ENCODE data around the gene HS3ST6.

DNA sequence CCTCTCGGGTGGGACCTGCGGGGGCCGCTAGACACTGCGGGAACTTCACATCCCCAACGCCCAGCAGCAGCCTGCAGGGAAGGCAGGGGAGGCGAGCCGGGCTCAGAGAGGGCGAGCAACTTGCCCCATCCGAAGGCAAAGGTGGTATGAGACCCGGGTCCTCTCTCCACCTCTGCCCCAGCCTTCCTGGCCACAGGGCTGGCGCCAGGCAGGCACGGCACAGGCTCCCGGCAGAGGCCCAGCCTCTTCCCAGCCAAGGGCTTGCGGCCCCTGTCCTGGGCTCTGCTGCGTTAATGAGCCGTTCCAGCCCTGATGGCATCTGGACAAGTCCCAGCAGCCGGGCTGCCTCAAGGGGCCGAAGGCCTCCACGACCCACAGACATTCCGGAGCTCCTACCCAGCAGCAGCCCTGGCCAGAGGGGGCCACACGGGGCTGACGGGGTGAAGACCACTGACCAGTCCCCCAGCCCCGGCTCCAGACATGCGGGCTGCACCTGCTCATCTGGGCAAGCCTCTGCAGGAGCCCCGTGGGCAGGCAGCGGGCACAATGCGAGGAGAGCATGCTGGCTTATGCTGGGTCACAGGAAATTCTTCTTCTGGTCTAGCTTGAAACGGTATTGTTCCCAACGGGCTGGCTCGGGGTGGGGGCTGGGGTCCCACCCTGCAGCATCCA is 1.2 kb upstream of the HS3ST6 start:
- TF ChIP-seq MED1 (CRISPR knock-in tag; IDR thresholded peaks at IDR 0.05) (no peak), ZNF737 (CRISPR knock-in tag; IDR thresholded peaks at IDR 0.05; ENCODE audit: borderline replicate concordance) (no peak), JUND (CRISPR knock-in tag; IDR thresholded peaks at IDR 0.05) (no peak), ZNF12 (CRISPR knock-in tag; IDR thresholded peaks at IDR 0.05) (no peak), ZNF775 (CRISPR knock-in tag; IDR thresholded peaks at IDR 0.05; ENCODE audit: borderline replicate concordance) (no peak), ZNF260 (CRISPR knock-in tag; IDR thresholded peaks at IDR 0.05; ENCODE audit: borderline replicate concordance, low read depth) (no peak), MTF2 (CRISPR knock-in tag; IDR thresholded peaks at IDR 0.05; ENCODE audit: borderline replicate concordance) (no peak)
- TF ChIP-seq, protein P1, sequence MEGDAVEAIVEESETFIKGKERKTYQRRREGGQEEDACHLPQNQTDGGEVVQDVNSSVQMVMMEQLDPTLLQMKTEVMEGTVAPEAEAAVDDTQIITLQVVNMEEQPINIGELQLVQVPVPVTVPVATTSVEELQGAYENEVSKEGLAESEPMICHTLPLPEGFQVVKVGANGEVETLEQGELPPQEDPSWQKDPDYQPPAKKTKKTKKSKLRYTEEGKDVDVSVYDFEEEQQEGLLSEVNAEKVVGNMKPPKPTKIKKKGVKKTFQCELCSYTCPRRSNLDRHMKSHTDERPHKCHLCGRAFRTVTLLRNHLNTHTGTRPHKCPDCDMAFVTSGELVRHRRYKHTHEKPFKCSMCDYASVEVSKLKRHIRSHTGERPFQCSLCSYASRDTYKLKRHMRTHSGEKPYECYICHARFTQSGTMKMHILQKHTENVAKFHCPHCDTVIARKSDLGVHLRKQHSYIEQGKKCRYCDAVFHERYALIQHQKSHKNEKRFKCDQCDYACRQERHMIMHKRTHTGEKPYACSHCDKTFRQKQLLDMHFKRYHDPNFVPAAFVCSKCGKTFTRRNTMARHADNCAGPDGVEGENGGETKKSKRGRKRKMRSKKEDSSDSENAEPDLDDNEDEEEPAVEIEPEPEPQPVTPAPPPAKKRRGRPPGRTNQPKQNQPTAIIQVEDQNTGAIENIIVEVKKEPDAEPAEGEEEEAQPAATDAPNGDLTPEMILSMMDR (CRISPR knock-in tag; IDR thresholded peaks at IDR 0.05) = no peak
- TF ChIP-seq, protein P2, sequence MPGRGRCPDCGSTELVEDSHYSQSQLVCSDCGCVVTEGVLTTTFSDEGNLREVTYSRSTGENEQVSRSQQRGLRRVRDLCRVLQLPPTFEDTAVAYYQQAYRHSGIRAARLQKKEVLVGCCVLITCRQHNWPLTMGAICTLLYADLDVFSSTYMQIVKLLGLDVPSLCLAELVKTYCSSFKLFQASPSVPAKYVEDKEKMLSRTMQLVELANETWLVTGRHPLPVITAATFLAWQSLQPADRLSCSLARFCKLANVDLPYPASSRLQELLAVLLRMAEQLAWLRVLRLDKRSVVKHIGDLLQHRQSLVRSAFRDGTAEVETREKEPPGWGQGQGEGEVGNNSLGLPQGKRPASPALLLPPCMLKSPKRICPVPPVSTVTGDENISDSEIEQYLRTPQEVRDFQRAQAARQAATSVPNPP (CRISPR knock-in tag; IDR thresholded peaks at IDR 0.05) = no peak
- TF ChIP-seq, protein P3, sequence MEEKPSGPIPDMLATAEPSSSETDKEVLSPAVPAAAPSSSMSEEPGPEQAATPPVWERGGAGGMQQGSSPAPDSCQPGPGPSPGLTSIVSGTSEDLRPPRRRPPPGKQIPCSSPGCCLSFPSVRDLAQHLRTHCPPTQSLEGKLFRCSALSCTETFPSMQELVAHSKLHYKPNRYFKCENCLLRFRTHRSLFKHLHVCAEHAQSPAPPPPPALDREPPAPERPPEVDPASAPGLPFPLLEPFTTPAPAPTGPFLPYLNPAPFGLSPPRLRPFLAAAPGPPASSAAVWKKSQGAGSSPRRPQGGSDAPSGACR (CRISPR knock-in tag; IDR thresholded peaks at IDR 0.05) = no peak
